ENCODE data around the gene MOCOS.

DNA sequence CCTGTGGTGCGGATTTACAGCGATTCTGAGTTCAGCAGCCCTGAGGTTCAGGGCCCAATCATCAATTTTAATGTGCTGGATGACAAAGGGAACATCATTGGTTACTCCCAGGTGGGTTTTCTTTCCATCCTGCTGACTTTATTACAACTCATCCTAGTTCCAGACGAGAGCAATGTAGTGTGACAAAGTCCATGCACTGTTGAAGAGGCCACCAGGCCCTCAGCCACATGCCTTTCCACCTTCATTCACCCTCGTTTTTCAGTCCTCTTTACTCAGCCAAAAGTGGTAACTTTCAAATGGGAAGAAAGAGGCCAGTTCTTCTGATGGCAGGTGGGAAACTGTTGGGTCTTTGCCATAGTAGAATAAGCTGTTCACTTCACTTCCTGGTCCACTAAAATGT lies 17.9 kb downstream of the MOCOS start:
- TF ChIP-seq CTCF (IDR thresholded peaks at IDR 0.05; ENCODE audit: poor library complexity) = no peak
- TF ChIP-seq EZH2 (IDR thresholded peaks at IDR 0.05; ENCODE audit: borderline replicate concordance) = no peak
